Progenitor cell of endocrine pancreas (in vitro differentiated cells): ENCODE data around the gene CORIN. TPM values are rescaled to one million over a fixed set of nuclear protein-coding genes. Genes with fewer than 3 reads are reported as not detected.
A peak's percentile ranks its signal among the peaks of the same experiment; 100 is the strongest.

Experiments used
- DNase-seq: peaks from one replicate; pipeline ENCODE4 v3.0.0; 2021; ENCODE audit warnings: low spot score; ENCODE audit not compliant: unreplicated experiment
- H3K27ac Mint-ChIP-seq: 2 replicates; pipeline ENCODE4 v1.8.0; 2021; ENCODE audit warnings: mild to moderate bottlenecking, moderate library complexity, mixed read lengths
- H3K27me3 Mint-ChIP-seq: 2 replicates; pipeline ENCODE4 v1.8.0; 2021; ENCODE audit warnings: mixed read lengths
- H3K36me3 Mint-ChIP-seq: 2 replicates; pipeline ENCODE4 v1.8.0; 2022; ENCODE audit warnings: mixed read lengths; ENCODE audit not compliant: insufficient read depth
- H3K4me1 Mint-ChIP-seq: 2 replicates; pipeline ENCODE4 v1.8.0; 2021; ENCODE audit warnings: low read depth, mixed read lengths
- H3K4me3 Mint-ChIP-seq: 2 replicates; pipeline ENCODE4 v1.8.0; 2021; ENCODE audit warnings: low read depth, mild to moderate bottlenecking, moderate library complexity, mixed read lengths
- H3K9me3 Mint-ChIP-seq: 2 replicates; pipeline ENCODE4 v1.8.0; 2021; ENCODE audit warnings: low read depth, mixed read lengths
- total RNA-seq: library from RNA; stranded (reverse); gene quantifications from 2 replicates; pipeline ENCODE4 v1.2.1, GENCODE V29; 2021
- TF ChIP-seq, protein P1 (sequence below): fragments of 200-600 bp; sonication (generic); IDR thresholded peaks from one replicate; pipeline ENCODE4 v1.5.0; 2021; ENCODE audit warnings: antibody characterized with exemption, mild to moderate bottlenecking; ENCODE audit not compliant: unreplicated experiment

Gene CORIN
- total RNA-seq, 1 donor from 2014 or later: 0.84 TPM

DNA sequence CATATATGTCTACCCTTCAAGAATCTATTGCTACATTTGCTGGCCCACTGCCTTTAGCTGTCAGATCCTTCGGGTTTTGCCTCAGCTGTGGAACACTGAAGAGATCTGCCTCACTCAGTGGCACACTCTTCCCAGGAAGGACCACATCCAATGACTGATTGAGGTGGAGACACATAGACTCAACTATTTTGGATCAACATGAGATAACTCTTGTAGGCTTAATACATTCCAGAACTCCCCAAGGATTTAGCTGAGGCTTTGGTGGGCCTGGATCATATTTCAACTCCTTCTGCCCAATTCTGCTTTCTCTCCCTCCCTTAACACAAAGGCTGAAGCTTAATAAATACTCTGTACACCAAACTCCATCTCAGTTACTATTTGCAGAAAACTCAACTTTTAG lies 100.5 kb downstream of the CORIN start:
- Mint-ChIP-seq H3K36me3 (no peaks in the 10 kb centered on the region), H3K27ac (peak overlapping the region; percentile 34), H3K9me3 (peaks cover 12% of the 10 kb centered on the region), H3K4me1 (peaks cover 35% of the 10 kb centered on the region), H3K4me3 (no peak overlapping the region), H3K27me3 (no peaks in the 10 kb centered on the region)
- no peak for DNase-seq
- TF ChIP-seq, protein P1, sequence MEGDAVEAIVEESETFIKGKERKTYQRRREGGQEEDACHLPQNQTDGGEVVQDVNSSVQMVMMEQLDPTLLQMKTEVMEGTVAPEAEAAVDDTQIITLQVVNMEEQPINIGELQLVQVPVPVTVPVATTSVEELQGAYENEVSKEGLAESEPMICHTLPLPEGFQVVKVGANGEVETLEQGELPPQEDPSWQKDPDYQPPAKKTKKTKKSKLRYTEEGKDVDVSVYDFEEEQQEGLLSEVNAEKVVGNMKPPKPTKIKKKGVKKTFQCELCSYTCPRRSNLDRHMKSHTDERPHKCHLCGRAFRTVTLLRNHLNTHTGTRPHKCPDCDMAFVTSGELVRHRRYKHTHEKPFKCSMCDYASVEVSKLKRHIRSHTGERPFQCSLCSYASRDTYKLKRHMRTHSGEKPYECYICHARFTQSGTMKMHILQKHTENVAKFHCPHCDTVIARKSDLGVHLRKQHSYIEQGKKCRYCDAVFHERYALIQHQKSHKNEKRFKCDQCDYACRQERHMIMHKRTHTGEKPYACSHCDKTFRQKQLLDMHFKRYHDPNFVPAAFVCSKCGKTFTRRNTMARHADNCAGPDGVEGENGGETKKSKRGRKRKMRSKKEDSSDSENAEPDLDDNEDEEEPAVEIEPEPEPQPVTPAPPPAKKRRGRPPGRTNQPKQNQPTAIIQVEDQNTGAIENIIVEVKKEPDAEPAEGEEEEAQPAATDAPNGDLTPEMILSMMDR: no peak

DNA sequence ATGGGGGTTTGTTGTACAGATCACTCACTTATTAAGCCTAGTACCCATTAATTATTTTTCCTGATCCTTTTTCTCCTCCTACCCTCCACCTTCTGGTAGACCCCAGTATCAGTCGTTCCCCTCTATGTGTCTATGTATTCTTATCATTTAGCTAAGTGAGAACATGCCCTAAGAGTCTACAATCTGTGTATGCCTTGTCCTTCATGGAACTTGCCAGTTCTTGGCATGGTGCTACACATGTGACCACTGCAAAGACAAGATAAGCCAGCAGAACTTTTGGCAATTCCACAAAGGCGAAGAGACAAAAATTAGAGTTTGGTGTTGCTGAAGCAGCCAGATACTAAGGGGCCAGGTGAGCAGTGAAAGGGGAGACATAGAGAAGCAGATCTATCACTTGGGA lies 101.3 kb downstream of the CORIN start:
- no peak for DNase-seq
- H3K27ac Mint-ChIP-seq: peak overlapping the region; percentile 57

DNA sequence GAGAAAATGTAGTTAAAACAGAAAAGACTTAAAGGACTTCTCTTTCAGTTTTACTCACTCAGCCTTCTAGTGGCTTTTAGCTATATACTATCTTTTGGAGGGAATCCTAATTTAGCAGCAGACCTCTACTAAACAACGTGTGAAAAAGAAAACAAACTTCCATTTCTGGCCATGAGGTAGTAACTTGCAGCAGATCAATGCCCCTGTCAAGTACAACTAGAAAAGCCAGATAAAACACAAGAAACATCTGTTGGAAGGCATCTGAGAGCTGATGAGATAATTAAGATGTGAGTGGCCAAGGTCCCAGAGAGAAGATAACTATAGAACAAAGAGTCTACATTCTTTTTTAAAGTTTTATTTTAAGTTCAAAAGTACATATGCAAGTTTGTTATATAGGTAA lies 101.7 kb downstream of the CORIN start:
- no peak overlapping the region for H3K27ac Mint-ChIP-seq
- peaks cover 15% of the 10 kb centered on the region for H3K9me3 Mint-ChIP-seq
- TF ChIP-seq, protein P1: no peak
- H3K4me1 Mint-ChIP-seq: peaks cover 37% of the 10 kb centered on the region
- H3K4me3 Mint-ChIP-seq: no peak overlapping the region
- H3K36me3 Mint-ChIP-seq: no peaks in the 10 kb centered on the region
- no peak for DNase-seq
- H3K27me3 Mint-ChIP-seq: no peaks in the 10 kb centered on the region

More for the DNA sequence above, 101.3 kb downstream of the CORIN start:
- TF ChIP-seq, protein P1: no peak
- Mint-ChIP-seq H3K27me3 (no peaks in the 10 kb centered on the region), H3K4me3 (no peak overlapping the region), H3K4me1 (peaks cover 35% of the 10 kb centered on the region), H3K36me3 (no peaks in the 10 kb centered on the region), H3K9me3 (peaks cover 12% of the 10 kb centered on the region)

DNA sequence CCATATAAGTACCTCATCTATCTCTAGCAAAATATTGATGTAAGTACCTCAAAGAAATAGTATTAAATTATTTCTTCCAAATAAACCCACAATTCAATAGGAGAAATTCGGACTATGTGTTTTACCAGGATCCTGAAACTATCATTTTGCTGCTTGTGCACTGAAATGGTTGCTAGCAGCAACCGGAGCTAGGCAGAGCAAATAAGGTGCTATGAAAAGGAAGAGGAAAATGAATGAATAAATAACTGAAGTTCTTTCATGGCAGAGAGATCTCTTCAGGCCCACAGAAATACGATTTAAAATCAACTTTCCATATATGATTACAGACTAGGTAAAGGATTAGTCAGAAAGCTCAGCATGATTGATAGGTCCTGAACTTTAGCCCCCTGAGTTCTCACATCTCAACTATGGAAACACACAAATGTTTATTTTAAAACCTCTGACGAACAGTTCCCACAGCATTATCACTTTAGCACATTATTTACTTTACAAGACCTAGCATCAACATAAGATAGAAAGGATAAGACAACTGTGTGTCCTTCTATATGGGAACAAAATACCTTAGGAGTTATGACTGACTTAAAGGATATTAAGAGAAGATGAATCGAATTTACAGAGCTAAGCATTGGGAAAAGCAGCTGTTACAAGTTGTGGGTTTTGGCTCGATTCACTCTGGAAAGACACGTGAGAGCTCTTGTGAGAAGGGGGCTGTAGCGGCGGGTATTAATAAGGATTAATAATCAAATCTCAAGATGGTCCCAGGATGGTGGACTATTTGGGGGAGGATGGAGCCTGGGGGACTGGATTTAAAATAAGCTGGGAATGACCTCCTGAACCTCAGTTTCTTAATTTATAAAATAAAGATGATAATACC lies 104.3 kb downstream of the CORIN start:
- TF ChIP-seq, protein P1: no peak
- Mint-ChIP-seq H3K36me3 (no peaks in the 10 kb centered on the region), H3K4me3 (peak overlapping the region; percentile 2), H3K27ac (peak overlapping the region; percentile 56), H3K9me3 (peaks cover 4% of the 10 kb centered on the region), H3K4me1 (peaks cover 37% of the 10 kb centered on the region), H3K27me3 (no peaks in the 10 kb centered on the region)
- DNase-seq: no peak

DNA sequence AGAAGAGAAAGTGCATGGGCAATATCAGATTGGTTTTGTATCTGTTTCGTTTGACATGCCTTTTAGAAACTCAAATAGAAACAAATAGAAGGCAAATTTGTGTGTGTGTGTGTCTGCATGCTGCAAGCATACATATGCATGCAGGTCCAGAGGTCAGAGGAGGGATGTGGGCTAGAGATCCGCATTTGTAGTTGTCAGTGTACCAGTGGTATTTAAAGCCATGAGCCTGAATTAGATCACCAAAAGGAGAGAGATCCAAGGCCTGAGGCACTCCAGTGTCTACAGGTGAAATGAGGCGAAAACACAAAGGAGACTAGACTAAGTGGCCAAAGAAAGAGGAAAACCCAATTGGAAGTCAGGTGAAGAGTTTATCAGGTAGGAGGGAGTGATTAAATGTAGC lies 106.7 kb downstream of the CORIN start:
- Mint-ChIP-seq H3K27ac (no peak overlapping the region), H3K27me3 (no peaks in the 10 kb centered on the region), H3K36me3 (no peaks in the 10 kb centered on the region), H3K4me3 (no peak overlapping the region), H3K4me1 (peaks cover 24% of the 10 kb centered on the region), H3K9me3 (peaks cover 4% of the 10 kb centered on the region)
- no peak for DNase-seq
- TF ChIP-seq, protein P1: no peak
